ENCODE results near the gene CCDC159. TPM values are rescaled to one million over a fixed set of nuclear protein-coding genes. Genes with fewer than 3 reads are reported as not detected.
A peak's percentile ranks its signal among the peaks of the same experiment; 100 is the strongest.
"Not testable (repeated sequence)": the region's sequence is repeated elsewhere in the genome, so short reads cannot be mapped to it uniquely, and the experiment has no call there.

The CCDC159 gene, protein sequence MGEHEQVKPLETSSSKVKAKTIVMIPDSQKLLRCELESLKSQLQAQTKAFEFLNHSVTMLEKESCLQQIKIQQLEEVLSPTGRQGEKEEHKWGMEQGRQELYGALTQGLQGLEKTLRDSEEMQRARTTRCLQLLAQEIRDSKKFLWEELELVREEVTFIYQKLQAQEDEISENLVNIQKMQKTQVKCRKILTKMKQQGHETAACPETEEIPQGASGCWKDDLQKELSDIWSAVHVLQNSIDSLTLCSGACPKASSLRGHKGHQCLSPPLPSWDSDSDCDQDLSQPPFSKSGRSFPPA
- total RNA-seq = 10 to 100 TPM; 16.7 to 26.5 (median 24.9) TPM
- polyA plus RNA-seq = 34.2 TPM
- long read RNA-seq, donor 1, partial matches to known transcripts = 1 of 5 reads
- long read RNA-seq, donor 1, other reads (novel, unspliced or antisense) = 2 of 5 reads
- long read RNA-seq, donor 2, partial matches to known transcripts = 0 of 5 reads
- long read RNA-seq, donor 2, other reads (novel, unspliced or antisense) = 4 of 5 reads
- long read RNA-seq, donor 3, partial matches to known transcripts = 1 of 21 reads
- long read RNA-seq, donor 3, other reads (novel, unspliced or antisense) = 17 of 21 reads
- long read RNA-seq, donor 4, partial matches to known transcripts = 3 of 6 reads
- long read RNA-seq, donor 4, other reads (novel, unspliced or antisense) = 3 of 6 reads

DNA sequence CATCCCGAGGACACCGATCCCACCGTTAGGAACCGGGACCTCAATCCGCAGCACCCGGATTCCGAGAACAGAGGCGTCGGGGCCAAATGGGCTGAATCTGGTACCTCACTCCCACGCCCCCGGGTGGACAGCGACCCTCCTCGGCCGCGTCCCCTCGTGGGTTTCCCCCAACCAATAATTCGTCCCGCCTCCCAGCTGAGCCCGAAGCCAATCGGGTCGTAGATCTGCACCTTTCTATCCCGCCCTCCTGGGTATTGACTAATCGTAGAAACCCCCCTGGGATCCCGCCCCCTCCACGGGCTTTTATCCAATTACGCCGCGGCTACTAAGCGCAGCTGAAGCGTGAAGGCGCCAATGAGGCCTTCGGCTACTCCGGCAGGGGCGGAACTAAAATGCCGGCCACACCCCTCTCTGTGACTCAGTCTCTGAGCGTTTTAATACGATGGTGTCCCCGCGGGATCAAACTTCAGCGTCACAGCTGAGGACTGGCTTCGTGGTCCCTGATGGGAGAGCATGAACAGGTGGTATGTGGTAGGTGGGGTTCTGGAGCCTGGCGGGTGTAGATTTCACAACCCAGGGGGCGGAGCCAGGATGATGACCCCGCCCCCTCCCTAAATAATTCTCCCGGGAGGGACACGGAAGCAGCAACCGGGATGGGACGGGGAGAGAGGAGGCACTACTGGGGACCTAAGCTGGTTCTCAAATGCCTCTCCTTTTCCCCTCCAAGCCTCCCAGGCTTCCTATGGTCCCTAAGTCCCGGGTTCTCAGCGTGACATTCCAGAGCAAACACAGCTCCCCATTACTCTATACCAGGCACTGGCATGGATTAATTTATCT is at the start of gene CCDC159, which contains the start of gene TMEM205:
CCDC159 (plus strand) TSS at position 416 of the 837 bp plus-strand sequence; CDS start at position 504, 88 bp downstream.
TMEM205 (minus strand) TSS at position 165 of the 837 bp plus-strand sequence. CDS start 649 bp downstream, outside the sequence.
- Histone ChIP-seq H3K4me3 (ENCODE audit: low read length) (peak within 1 kb of the TSS; percentile 68), H3K9me3 (ENCODE audit: control insufficient read depth, low read length) (no peaks in the 10 kb centered on the region), H3K27ac (ENCODE audit: low read length) (peak within 1 kb of the TSS; percentile 87), H3K4me1 (ENCODE audit: control insufficient read depth, insufficient read depth, low read length) (peaks cover 7% of the 10 kb centered on the region), H3K27me3 (ENCODE audit: control insufficient read depth, insufficient read depth) (no peaks in the 10 kb centered on the region)
- intact Hi-C loops (cut with DNase I) = no loop called here
- ATAC-seq = peak; percentile 95
- peak; percentile 99 for DNase-seq
- WGBS = under 1% methylated on average over 50 of the region's 50 CpGs

- peak in 2 of 3 donors; percentile 5 to 27 for DNase-seq
- WGBS = 70% methylated on average over 8 of the region's 8 CpGs
- no peaks in the 10 kb centered on the region for H3K4me1 ChIP-seq (ENCODE audit: control insufficient read depth, insufficient read depth, low read length)
- H3K27me3 ChIP-seq (ENCODE audit: control insufficient read depth, insufficient read depth) = no peaks in the 10 kb centered on the region
- H3K9me3 ChIP-seq (ENCODE audit: control insufficient read depth, low read length) = no peaks in the 10 kb centered on the region
- no peak overlapping the region for H3K4me3 ChIP-seq (ENCODE audit: low read length)
- H3K27ac ChIP-seq (ENCODE audit: low read length) = no peak overlapping the region
- intact Hi-C loops (cut with DNase I) = loop anchor here in 3 of 4 donors (5.0 to 10.0 kb wide), 3 partner anchors 37 to 147 kb away; partner anchors contain the start of gene RAB3D (in 1 of the 3)
- no peak for ATAC-seq
Measured at GRCh38 chr19:11299946-11300810, 46.1 kb upstream of the CCDC159 start.

GRCh38 chr19:11300811-11301120 is 45.6 kb upstream of the CCDC159 start:
- 76% methylated on average over 11 of the region's 11 CpGs for WGBS
- Histone ChIP-seq H3K27ac (ENCODE audit: low read length) (no peak overlapping the region), H3K9me3 (ENCODE audit: control insufficient read depth, low read length) (no peaks in the 10 kb centered on the region), H3K4me1 (ENCODE audit: control insufficient read depth, insufficient read depth, low read length) (no peaks in the 10 kb centered on the region), H3K4me3 (ENCODE audit: low read length) (no peak overlapping the region), H3K27me3 (ENCODE audit: control insufficient read depth, insufficient read depth) (no peaks in the 10 kb centered on the region)
- intact Hi-C loops (cut with DNase I) = no loop called here
- ATAC-seq (no peak), DNase-seq (peak in 1 of 3 donors; percentile 14)

GRCh38 chr19:11304936-11305335 is 41.4 kb upstream of the CCDC159 start:
- ATAC-seq (no peak), DNase-seq (no peak)
- H3K27me3 ChIP-seq (ENCODE audit: control insufficient read depth, insufficient read depth) = no peaks in the 10 kb centered on the region
- H3K4me1 ChIP-seq (ENCODE audit: control insufficient read depth, insufficient read depth, low read length) = no peaks in the 10 kb centered on the region
- H3K9me3 ChIP-seq (ENCODE audit: control insufficient read depth, low read length) = no peaks in the 10 kb centered on the region
- intact Hi-C loops (cut with DNase I) = no loop called here
- H3K27ac ChIP-seq (ENCODE audit: low read length) = no peak overlapping the region
- H3K4me3 ChIP-seq (ENCODE audit: low read length) = no peak overlapping the region
- 92% methylated on average over 5 of the region's 5 CpGs for WGBS

GRCh38 chr19:11306337-11306736 is 40.0 kb upstream of the CCDC159 start:
- Histone ChIP-seq H3K27ac (ENCODE audit: low read length) (no peak overlapping the region), H3K27me3 (ENCODE audit: control insufficient read depth, insufficient read depth) (no peaks in the 10 kb centered on the region), H3K4me3 (ENCODE audit: low read length) (no peak overlapping the region), H3K4me1 (ENCODE audit: control insufficient read depth, insufficient read depth, low read length) (no peaks in the 10 kb centered on the region), H3K9me3 (ENCODE audit: control insufficient read depth, low read length) (no peaks in the 10 kb centered on the region)
- 79% methylated on average over 9 of the region's 9 CpGs for WGBS
- ATAC-seq (no peak), DNase-seq (peak in 1 of 3 donors; percentile 16)
- intact Hi-C loops (cut with DNase I) = no loop called here

- H3K4me3 ChIP-seq (ENCODE audit: low read length); H3K27ac ChIP-seq (ENCODE audit: low read length); ATAC-seq; intact Hi-C loops (cut with DNase I); H3K4me1 ChIP-seq (ENCODE audit: control insufficient read depth, insufficient read depth, low read length); H3K27me3 ChIP-seq (ENCODE audit: control insufficient read depth, insufficient read depth); H3K9me3 ChIP-seq (ENCODE audit: control insufficient read depth, low read length): not testable (repeated sequence)
- DNase-seq = peak in 2 of 3 donors; percentile 3 to 15
- WGBS = 78% methylated on average over 9 of the region's 9 CpGs
Measured at GRCh38 chr19:11320278-11320995, 25.9 kb upstream of the CCDC159 start.

DNA sequence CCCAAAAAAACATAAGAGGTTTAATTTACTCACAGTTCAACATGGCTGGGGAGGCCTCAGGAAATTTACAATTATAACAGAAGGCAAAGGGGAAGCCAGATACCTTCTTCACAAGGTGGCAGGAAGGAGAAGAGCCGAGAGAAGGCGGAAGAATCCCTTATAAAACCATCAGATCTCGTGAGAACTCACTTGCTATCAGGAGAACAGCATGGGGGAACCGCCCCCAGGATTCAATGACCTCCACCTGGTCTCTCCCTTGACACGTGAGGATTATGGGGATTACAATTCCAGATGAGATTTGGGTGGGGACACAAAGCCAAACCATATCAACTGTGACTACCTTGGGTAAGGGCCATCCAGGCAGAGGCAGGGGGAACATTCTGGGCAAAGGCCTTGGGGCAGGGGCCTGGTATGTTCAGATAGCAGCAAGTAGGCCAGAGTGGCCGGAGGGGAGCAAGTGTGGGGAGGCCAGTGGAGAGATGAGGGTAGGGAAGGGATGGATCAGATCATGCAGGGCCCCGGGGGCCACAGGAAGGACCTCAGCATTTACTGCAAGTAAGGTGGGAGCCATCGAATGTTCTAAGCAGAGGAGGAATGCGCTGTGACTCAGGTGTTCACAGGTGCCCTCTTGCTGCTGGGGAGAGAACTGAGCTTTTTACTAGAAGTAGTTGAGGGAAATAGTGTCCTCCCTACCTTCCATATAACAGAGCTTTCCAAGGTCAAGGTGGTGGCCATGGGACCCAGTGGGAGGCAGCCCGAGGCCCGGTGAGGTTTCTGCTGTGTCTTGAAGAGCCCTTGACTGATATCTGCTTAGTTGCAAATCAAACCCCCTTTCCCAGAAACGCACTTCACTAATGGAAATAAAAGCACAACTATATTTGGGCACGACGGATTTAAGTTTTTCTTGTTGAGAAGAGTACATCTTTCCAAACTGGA is 24.9 kb upstream of the CCDC159 start:
- no peaks in the 10 kb centered on the region for H3K9me3 ChIP-seq (ENCODE audit: control insufficient read depth, low read length)
- intact Hi-C loops (cut with DNase I) = no loop called here

GRCh38 chr19:11322269-11323024 is 23.9 kb upstream of the CCDC159 start:
- Histone ChIP-seq H3K9me3 (ENCODE audit: control insufficient read depth, low read length) (no peaks in the 10 kb centered on the region), H3K4me1 (ENCODE audit: control insufficient read depth, insufficient read depth, low read length) (peaks cover 3% of the 10 kb centered on the region), H3K4me3 (ENCODE audit: low read length) (no peak overlapping the region), H3K27me3 (ENCODE audit: control insufficient read depth, insufficient read depth) (no peaks in the 10 kb centered on the region), H3K27ac (ENCODE audit: low read length) (no peak overlapping the region)
- WGBS = 64% methylated on average over 7 of the region's 7 CpGs
- DNase-seq (peak in 2 of 3 donors; percentile 2 to 7), ATAC-seq (no peak)
- intact Hi-C loops (cut with DNase I) = no loop called here

More for the DNA sequence above, 24.9 kb upstream of the CCDC159 start:
- ATAC-seq (no peak), DNase-seq (peak in 2 of 3 donors; percentile 42 to 52)
- Histone ChIP-seq H3K27me3 (ENCODE audit: control insufficient read depth, insufficient read depth) (no peaks in the 10 kb centered on the region), H3K4me3 (ENCODE audit: low read length) (no peak overlapping the region), H3K27ac (ENCODE audit: low read length) (no peak overlapping the region), H3K4me1 (ENCODE audit: control insufficient read depth, insufficient read depth, low read length) (peaks cover 3% of the 10 kb centered on the region)
- 78% methylated on average over 14 of the region's 14 CpGs for WGBS
